ENCODE measurements around the gene DIRAS1.

Gene DIRAS1

DNA sequence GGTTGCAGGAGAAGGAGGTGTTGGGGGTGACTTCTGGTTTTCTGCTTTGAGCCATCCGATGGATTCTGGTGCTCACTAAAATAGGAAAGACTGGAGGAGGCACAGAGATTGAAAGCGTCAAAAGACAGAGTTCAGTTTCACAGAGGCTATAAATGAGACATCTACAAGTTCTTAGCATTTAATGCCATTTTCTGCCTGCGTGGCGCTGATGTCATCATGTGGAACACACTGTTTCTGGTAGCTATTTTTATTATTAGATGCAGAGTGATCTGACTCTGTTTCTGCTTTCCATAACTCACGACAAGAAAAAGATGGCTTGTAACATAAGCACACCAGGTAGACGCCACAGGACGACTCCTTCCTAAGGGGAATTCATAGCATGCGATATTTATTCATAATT, 21.9 kb upstream of the DIRAS1 start:
- TF ChIP-seq, protein P1, sequence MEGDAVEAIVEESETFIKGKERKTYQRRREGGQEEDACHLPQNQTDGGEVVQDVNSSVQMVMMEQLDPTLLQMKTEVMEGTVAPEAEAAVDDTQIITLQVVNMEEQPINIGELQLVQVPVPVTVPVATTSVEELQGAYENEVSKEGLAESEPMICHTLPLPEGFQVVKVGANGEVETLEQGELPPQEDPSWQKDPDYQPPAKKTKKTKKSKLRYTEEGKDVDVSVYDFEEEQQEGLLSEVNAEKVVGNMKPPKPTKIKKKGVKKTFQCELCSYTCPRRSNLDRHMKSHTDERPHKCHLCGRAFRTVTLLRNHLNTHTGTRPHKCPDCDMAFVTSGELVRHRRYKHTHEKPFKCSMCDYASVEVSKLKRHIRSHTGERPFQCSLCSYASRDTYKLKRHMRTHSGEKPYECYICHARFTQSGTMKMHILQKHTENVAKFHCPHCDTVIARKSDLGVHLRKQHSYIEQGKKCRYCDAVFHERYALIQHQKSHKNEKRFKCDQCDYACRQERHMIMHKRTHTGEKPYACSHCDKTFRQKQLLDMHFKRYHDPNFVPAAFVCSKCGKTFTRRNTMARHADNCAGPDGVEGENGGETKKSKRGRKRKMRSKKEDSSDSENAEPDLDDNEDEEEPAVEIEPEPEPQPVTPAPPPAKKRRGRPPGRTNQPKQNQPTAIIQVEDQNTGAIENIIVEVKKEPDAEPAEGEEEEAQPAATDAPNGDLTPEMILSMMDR (IDR thresholded peaks at IDR 0.05; ENCODE audit: low read length, missing control alignments): no peak
- H3K4me3 ChIP-seq (replicated peaks; ENCODE audit: low read depth, low read length): no peak overlapping the region
- no peak for DNase-seq (ENCODE audit: low read depth)

DNA sequence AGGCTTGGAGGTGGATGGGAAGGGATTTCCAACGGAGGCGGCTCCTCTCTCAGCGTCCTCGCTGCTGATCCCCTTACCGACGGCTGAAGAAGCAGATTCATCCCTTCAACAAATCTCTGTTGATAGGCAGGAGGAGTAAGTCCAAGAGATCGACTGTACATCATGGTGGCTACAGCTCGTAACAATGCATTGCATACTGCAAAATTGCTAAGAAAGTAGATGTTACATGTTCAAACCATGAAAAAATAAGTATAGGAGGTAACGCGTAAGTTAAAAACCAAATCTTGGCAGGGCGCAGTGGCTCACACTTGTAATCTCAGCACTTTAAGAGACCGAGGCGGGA, 19.1 kb upstream of the DIRAS1 start:
- DNase-seq (ENCODE audit: low read depth): no peak
- TF ChIP-seq, protein P1 (IDR thresholded peaks at IDR 0.05; ENCODE audit: low read length, missing control alignments): no peak
- no peak overlapping the region for H3K4me3 ChIP-seq (replicated peaks; ENCODE audit: low read depth, low read length)

DNA sequence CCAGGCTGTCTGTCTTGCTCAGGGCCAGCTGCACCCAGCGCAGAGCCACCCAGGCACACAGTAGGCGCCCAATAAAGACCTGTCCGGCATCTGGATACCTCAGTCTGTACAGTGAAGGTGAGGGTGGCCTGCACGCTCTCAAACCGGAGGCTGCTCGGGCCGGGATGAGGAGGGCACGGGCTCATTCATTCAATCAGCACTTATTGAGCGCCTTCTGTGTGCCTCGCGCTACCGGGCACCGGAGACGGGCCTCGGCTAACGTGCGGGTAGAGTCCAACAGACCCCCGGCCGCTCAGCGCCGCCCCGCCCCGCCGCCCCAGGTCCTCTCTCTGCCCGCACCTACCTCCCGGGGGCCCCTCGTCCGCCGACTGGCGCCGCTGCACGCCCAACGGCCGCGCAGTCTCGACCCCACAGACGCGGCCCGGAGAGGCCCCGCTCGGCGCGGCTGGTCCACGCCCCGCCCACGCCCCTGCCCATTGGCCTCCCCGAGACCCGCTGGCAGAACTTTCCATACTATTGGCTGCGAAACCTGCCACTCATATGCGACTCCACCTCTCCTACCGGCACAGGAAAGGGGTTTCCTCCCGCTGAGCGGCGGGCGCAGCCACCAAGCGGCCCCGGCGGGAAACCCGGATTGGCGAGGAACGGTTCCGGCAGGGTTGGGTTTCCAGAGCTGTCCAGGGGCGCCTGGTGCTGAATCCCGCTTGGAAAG, 18.6 kb upstream of the DIRAS1 start, which contains the start of gene SLC39A3:
SLC39A3 (minus strand) TSS at position 416 of the 712 bp plus-strand sequence. CDS start 2,760 bp downstream, outside the sequence.
- peak; percentile 99 for DNase-seq (ENCODE audit: low read depth)
- peak within 1 kb of the TSS; percentile 90 for H3K4me3 ChIP-seq (replicated peaks; ENCODE audit: low read depth, low read length)
- TF ChIP-seq, protein P1 (IDR thresholded peaks at IDR 0.05; ENCODE audit: low read length, missing control alignments): peak; percentile 21

DNA sequence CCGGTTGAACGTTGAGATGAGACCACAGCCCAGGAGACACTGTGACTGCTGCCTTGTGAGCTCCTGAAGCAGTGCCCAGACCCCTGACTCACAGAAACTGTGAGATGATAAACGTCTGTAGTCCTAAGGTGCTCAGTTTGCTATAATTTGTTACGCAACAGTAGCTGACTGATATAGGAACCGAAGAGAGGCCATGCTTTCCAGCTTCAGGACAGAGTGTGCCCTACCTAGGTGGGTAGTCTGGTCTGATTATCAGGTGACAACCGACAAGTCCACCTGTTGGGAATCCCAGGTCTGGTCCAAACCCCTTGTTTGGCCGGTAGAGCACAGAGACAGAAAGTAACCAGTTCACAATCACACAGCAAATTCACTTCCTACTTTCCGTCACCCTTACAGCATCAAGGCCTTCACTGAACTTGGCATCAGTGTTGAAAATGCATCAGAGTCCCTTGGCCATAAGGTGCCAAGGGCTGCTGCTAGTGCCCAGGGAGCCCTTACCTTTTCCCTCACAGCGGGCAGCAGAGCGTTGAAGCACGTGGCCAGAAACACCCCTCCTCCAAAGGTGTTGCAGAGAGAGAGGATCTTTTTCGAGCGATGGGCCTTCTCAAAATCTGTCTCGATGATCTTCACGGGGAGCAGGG, 15.5 kb upstream of the DIRAS1 start:
- TF ChIP-seq, protein P1 (IDR thresholded peaks at IDR 0.05; ENCODE audit: low read length, missing control alignments): no peak
- no peak overlapping the region for H3K4me3 ChIP-seq (replicated peaks; ENCODE audit: low read depth, low read length)
- no peak for DNase-seq (ENCODE audit: low read depth)

DNA sequence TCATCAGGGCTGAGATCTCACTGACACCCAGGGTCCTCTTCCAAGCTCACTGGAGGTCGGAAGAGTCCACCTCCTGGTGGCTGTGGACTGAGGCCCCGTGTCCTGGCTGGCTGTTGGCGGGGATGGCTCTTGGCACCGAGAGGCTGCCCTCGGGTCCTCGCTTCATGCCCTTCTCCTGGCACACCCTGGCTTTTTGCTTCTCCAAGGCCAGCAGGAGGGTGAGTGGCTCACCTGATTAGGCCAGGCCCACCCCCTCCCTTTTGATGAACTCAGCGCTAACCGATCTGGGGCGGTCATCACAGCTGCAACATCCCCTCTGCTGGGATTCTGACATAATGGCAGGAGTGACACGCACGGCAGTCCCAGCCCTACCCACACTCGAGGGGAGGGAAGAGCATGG, 14.2 kb upstream of the DIRAS1 start:
- TF ChIP-seq, protein P1 (IDR thresholded peaks at IDR 0.05; ENCODE audit: low read length, missing control alignments): no peak
- no peak for DNase-seq (ENCODE audit: low read depth)
- H3K4me3 ChIP-seq (replicated peaks; ENCODE audit: low read depth, low read length): no peak overlapping the region

DNA sequence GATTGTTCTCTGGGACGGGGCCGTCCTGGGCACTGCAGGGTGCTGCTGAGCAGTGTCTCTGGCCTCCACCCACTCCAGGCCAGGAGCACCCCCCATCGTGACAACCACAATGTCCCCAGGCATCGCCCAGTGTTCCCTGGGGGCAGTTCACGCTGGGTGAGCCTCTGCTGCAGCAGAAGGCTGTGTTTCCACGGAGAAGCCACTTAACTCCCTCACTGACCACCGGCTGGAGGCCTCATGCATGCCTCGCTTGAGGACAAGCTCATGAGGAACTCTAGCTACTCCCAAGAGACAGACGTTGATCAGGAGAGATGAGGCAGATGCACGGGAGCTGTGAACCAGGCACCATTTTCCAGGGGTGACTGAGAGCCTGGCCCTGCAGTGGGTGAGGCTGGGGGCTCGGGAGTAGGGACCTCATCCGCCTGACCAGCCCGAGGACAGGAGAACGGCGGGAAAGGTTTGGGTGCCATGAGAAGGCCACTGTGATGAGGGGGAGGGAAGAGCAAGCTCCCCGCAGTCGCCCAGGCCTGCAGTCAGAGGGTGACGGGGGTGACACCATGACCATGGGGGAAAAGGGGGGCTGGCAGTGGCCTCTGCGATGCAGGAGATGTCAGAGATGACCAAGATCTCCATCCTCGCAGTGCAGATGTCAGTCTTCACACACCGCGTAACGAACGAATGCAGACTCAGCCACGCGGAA, 13.6 kb upstream of the DIRAS1 start:
- DNase-seq (ENCODE audit: low read depth): no peak
- H3K4me3 ChIP-seq (replicated peaks; ENCODE audit: low read depth, low read length): no peak overlapping the region
- TF ChIP-seq, protein P1 (IDR thresholded peaks at IDR 0.05; ENCODE audit: low read length, missing control alignments): no peak

Measured in fibroblast of pulmonary artery (primary cell).